ENCODE data around the gene GALNS.
"Not testable (repeated sequence)": the region's sequence is repeated elsewhere in the genome, so short reads cannot be mapped to it uniquely, and the experiment has no call there.

Gene GALNS

GRCh38 chr16:88805887-88806393, 50.8 kb downstream of the GALNS start:
- DNase-seq = no peak

GRCh38 chr16:88805340-88805715, 51.4 kb downstream of the GALNS start:
- no peak for DNase-seq

GRCh38 chr16:88804552-88805339, 52.0 kb downstream of the GALNS start:
- DNase-seq = peak in 2 of 51 donors; percentile 4 to 21

GRCh38 chr16:88804173-88804551, 52.6 kb downstream of the GALNS start:
- DNase-seq = no peak

GRCh38 chr16:88803264-88803987, 53.3 kb downstream of the GALNS start, which contains the start of gene CDT1:
Gene CDT1, plus strand, starts transcription at chr16:88803789. Its CDS starts 43 bp downstream, at chr16:88803832.
- peak in 48 of 51 donors; percentile 23 to 85 (median 60) for DNase-seq

GRCh38 chr16:88800277-88800592, 56.5 kb downstream of the GALNS start:
- DNase-seq = no peak

GRCh38 chr16:88799569-88800276, 57.0 kb downstream of the GALNS start:
- DNase-seq = no peak

- DNase-seq = no peak
Measured at GRCh38 chr16:88798772-88799455, 57.8 kb downstream of the GALNS start.

GRCh38 chr16:88798073-88798472, 58.7 kb downstream of the GALNS start:
- DNase-seq = no peak

GRCh38 chr16:88796278-88796677, 60.5 kb downstream of the GALNS start:
- DNase-seq = no peak

GRCh38 chr16:88793251-88793954, 63.3 kb downstream of the GALNS start:
- DNase-seq = no peak

GRCh38 chr16:88792668-88793250, 64.0 kb downstream of the GALNS start:
- DNase-seq = no peak

- no peak for DNase-seq
Measured at GRCh38 chr16:88792078-88792550, 64.6 kb downstream of the GALNS start.

- peak in 8 of 51 donors; percentile 11 to 41 (median 26) for DNase-seq
Measured at GRCh38 chr16:88790312-88791211, 66.2 kb downstream of the GALNS start.

- DNase-seq = peak in 4 of 51 donors; percentile 8 to 21 (median 12)
Measured at GRCh38 chr16:88789594-88789993, 67.2 kb downstream of the GALNS start.

GRCh38 chr16:88788749-88789148, 68.0 kb downstream of the GALNS start:
- not testable (repeated sequence) for DNase-seq

GRCh38 chr16:88787579-88788314, 69.0 kb downstream of the GALNS start:
- DNase-seq = no peak
